ENCODE results near the gene IP6K3. TPM values are rescaled to one million over a fixed set of nuclear protein-coding genes. Genes with fewer than 3 reads are reported as not detected.

IP6K3 gene
- total RNA-seq, 4 donors from 2014 or later = 0.34 to 2.3 (median 1.1) TPM; not detected in 1

- TF ChIP-seq CTCF (IDR thresholded peaks at IDR 0.05; ENCODE audit: low read depth) = no peak
Observed at GRCh38 chr6:33675968-33676367, 70.7 kb downstream of the IP6K3 start.

GRCh38 chr6:33673851-33674250, 72.9 kb downstream of the IP6K3 start:
- no peak for TF ChIP-seq CTCF (IDR thresholded peaks at IDR 0.05; ENCODE audit: low read depth)

GRCh38 chr6:33672808-33673207, 73.9 kb downstream of the IP6K3 start:
- no peak for TF ChIP-seq CTCF (IDR thresholded peaks at IDR 0.05; ENCODE audit: low read depth)

- TF ChIP-seq CTCF (IDR thresholded peaks at IDR 0.05; ENCODE audit: low read depth) = no peak
Observed at GRCh38 chr6:33671744-33672072, 75.0 kb downstream of the IP6K3 start.

Small RNA genes within 50 kb of the gene (small RNA-seq; reads per million reads assigned to genes)
- gene MIR3934 = not detected

Other genes with a start within 250 kb of the IP6K3 start
- 10 to 100 TPM in 1 of 4 donors, 1 to 10 TPM in 3; 4.2 to 15.1 (median 6.8) TPM for gene BAK1, start 166.6 kb downstream of the IP6K3 start, total RNA-seq
- 10 to 100 TPM; 13.8 to 23.5 (median 19.6) TPM for gene ITPR3, start 125.6 kb downstream of the IP6K3 start, total RNA-seq
- gene UQCC2, start 35.2 kb downstream of the IP6K3 start, total RNA-seq = 10 to 100 TPM in 3 of 4 donors, 1 to 10 TPM in 1; 9.9 to 15.9 (median 13.5) TPM
- gene LEMD2, start 42.2 kb upstream of the IP6K3 start, total RNA-seq = 10 to 100 TPM; 24.3 to 61.6 (median 40.0) TPM
- not detected for gene MLN, start 57.1 kb upstream of the IP6K3 start, total RNA-seq